GM12878 (cell line): Measurements from ENCODE around the gene RFTN2. TPM values are rescaled to one million over a fixed set of nuclear protein-coding genes. Genes with fewer than 3 reads are reported as not detected.

Experiments used
- ATAC-seq: fragments of 200-7000 bp; cut with Tn5 transposase; 3 replicates; pipeline ENCODE4 v1.9.1; 2020; ENCODE audit warnings: mild to moderate bottlenecking, moderate library complexity
- BruUV-seq: library from RNA; stranded (reverse); fragments of 400-500 nt; replicated peaks from 2 replicates; lab custom pipeline; 2021; lab: Mats Ljungman, UMichigan
- CTCF ChIA-PET: fragments of 300-600 bp; sonication (Branson Sonifier 250); formaldehyde crosslinking; extraction: SDS; loops from one replicate; lab custom pipeline; 2021; ENCODE audit warnings: inconsistent platforms; lab: Yijun Ruan, JAX
- POLR2A ChIA-PET: fragments of 350-600 bp; formaldehyde crosslinking; extraction: SDS; loops from one replicate; lab custom pipeline; 2021; ENCODE audit warnings: inconsistent platforms; lab: Charles Lee
- RAD21 ChIA-PET: fragments of 300-600 bp; sonication (Branson Sonifier 250); formaldehyde crosslinking; loops from one replicate; lab custom pipeline; 2023; ENCODE audit warnings: antibody characterized with exemption; ENCODE audit not compliant: unreplicated experiment; lab: Charles Lee
- SMC1A ChIA-PET: fragments of 300-600 bp; sonication (Branson Sonifier 250); formaldehyde crosslinking; loops from one replicate; lab custom pipeline; 2023; ENCODE audit not compliant: unreplicated experiment, uncharacterized antibody; lab: Charles Lee
- DNase-seq: peaks from one replicate; pipeline ENCODE4 v3.0.0-alpha.2; 2011; ENCODE audit warnings: low read depth, low spot score
- FAIRE-seq: peaks from 3 replicates; lab custom pipeline; 2011; peaks lifted over from hg19 to GRCh38; lab: Jason Lieb, UNC
- H2AFZ ChIP-seq: 2 replicates; pipeline ENCODE4 v1.6.0; 2011; ENCODE audit warnings: low read depth, low read length, control low read depth; ENCODE audit not compliant: control insufficient read depth
- H3K27ac ChIP-seq: 2 replicates; pipeline ENCODE4 v1.5.1; 2011; ENCODE audit warnings: control low read depth; ENCODE audit not compliant: control insufficient read depth, insufficient read depth
- H3K27me3 ChIP-seq, 2 experiments: replicated peaks in 1 of 2; 2 replicates each; pipeline versions ENCODE4 v1.6.0 to v1.6.1; 2011; ENCODE audit warnings: low read length in 1 of 2; ENCODE audit not compliant: control insufficient read depth in 2 of 2, insufficient read depth in 2 of 2
- H3K36me3 ChIP-seq, 2 experiments: 2 replicates each; pipeline ENCODE4 v1.5.1; 2011; ENCODE audit warnings: low read length in 1 of 2; ENCODE audit not compliant: control insufficient read depth in 2 of 2, insufficient read depth in 2 of 2
- H3K4me1 ChIP-seq: 2 replicates; pipeline ENCODE4 v1.6.1; 2011; ENCODE audit warnings: mild to moderate bottlenecking, low read length, moderate library complexity, mixed read lengths; ENCODE audit not compliant: control insufficient read depth, insufficient read depth
- H3K4me2 ChIP-seq: 2 replicates; pipeline ENCODE4 v1.6.0; 2011; ENCODE audit warnings: control low read depth; ENCODE audit not compliant: control insufficient read depth, insufficient read depth
- H3K4me3 ChIP-seq: fragments of 200-600 bp; sonication (generic); 2 replicates; pipeline ENCODE4 v1.5.1; 2016
- H3K79me2 ChIP-seq: 2 replicates; pipeline ENCODE4 v1.6.0; 2011; ENCODE audit warnings: low read length; ENCODE audit not compliant: control insufficient read depth, insufficient read depth
- H3K9ac ChIP-seq: 2 replicates; pipeline ENCODE4 v1.8.0; 2011; ENCODE audit warnings: low read length, control low read depth, mixed read lengths; ENCODE audit not compliant: control insufficient read depth, insufficient read depth
- H3K9me3 ChIP-seq: replicated peaks from 3 replicates; pipeline ENCODE4 v1.5.1; 2011; ENCODE audit warnings: mild to moderate bottlenecking, low read length; ENCODE audit not compliant: control insufficient read depth, insufficient read depth
- H4K20me1 ChIP-seq: 2 replicates; pipeline ENCODE4 v1.6.0; 2011; ENCODE audit not compliant: control insufficient read depth, insufficient read depth
- CBFB ChIP-seq: IDR thresholded peaks from 2 replicates; pipeline ENCODE4 v1.6.1; 2016; ENCODE audit warnings: antibody characterized with exemption, low read depth
- CHD2 ChIP-seq: IDR thresholded peaks from 2 replicates; pipeline ENCODE4 v1.6.1; 2011; ENCODE audit warnings: low read depth, low read length, improper control_type of control experiment, borderline replicate concordance
- DPF2 ChIP-seq: fragments of 450-650 bp; IDR thresholded peaks from 2 replicates; pipeline ENCODE4 v1.6.1; 2017; ENCODE audit warnings: mild to moderate bottlenecking
- E2F4 ChIP-seq: IDR thresholded peaks from 2 replicates; pipeline ENCODE4 v1.6.1; 2012; ENCODE audit warnings: low read depth, low read length, improper control_type of control experiment
- ESRRA ChIP-seq: IDR thresholded peaks from 2 replicates; pipeline ENCODE4 v1.6.1; 2012; ENCODE audit warnings: mild to moderate bottlenecking, low read length, improper control_type of control experiment
- JUNB ChIP-seq: IDR thresholded peaks from 2 replicates; pipeline ENCODE4 v1.6.1; 2016; ENCODE audit warnings: antibody characterized with exemption, mild to moderate bottlenecking
- JUND ChIP-seq: IDR thresholded peaks from 2 replicates; pipeline ENCODE4 v1.6.1; 2012; ENCODE audit warnings: low read depth, mild to moderate bottlenecking, low read length, improper control_type of control experiment, moderate library complexity
- KLF5 ChIP-seq: fragments of 450-650 bp; IDR thresholded peaks from 2 replicates; pipeline ENCODE4 v1.6.1; 2014; ENCODE audit warnings: mild to moderate bottlenecking; ENCODE audit not compliant: partially characterized antibody
- NFYA ChIP-seq: IDR thresholded peaks from 2 replicates; pipeline ENCODE4 v1.6.1; 2011; ENCODE audit warnings: low read depth, mild to moderate bottlenecking, low read length, improper control_type of control experiment, borderline replicate concordance
- NR2C1 ChIP-seq: fragments of 450-650 bp; IDR thresholded peaks from 2 replicates; pipeline ENCODE4 v1.6.1; 2017; ENCODE audit warnings: antibody characterized with exemption, mild to moderate bottlenecking, moderate library complexity
- NR2C2 ChIP-seq: IDR thresholded peaks from 2 replicates; pipeline ENCODE4 v1.6.1; 2011; ENCODE audit warnings: borderline replicate concordance, low read depth; ENCODE audit not compliant: control insufficient read depth, insufficient read length
- PKNOX1 ChIP-seq: fragments of 450-650 bp; IDR thresholded peaks from 2 replicates; pipeline ENCODE4 v1.6.1; 2016; ENCODE audit warnings: mild to moderate bottlenecking
- PML ChIP-seq: IDR thresholded peaks from 2 replicates; pipeline ENCODE4 v1.6.1; 2012; ENCODE audit warnings: low read length, inconsistent platforms
- POU2F2 ChIP-seq: IDR thresholded peaks from 3 replicates; pipeline ENCODE4 v1.6.1; 2011; ENCODE audit warnings: low read depth, mild to moderate bottlenecking, low read length, borderline replicate concordance
- SIN3A ChIP-seq: IDR thresholded peaks from 2 replicates; pipeline ENCODE4 v1.6.1; 2012; ENCODE audit warnings: low read depth, low read length, improper control_type of control experiment
- STAT3 ChIP-seq: IDR thresholded peaks from 2 replicates; pipeline ENCODE4 v1.6.1; 2011; ENCODE audit warnings: low read depth, low read length, improper control_type of control experiment
- TCF12 ChIP-seq: IDR thresholded peaks from 2 replicates; pipeline ENCODE4 v1.6.1; 2011; ENCODE audit warnings: low read depth, mild to moderate bottlenecking, low read length
- ZNF592 ChIP-seq: fragments of 450-650 bp; IDR thresholded peaks from 2 replicates; pipeline ENCODE4 v1.6.1; 2017; ENCODE audit warnings: mild to moderate bottlenecking, moderate library complexity
- WGBS: methylation state at CpG from one replicate; pipeline ENCODE4 v1.1.6; 2016; ENCODE audit warnings: low lambda C conversion rate; ENCODE audit not compliant: insufficient replicate concordance, insufficient coverage; ENCODE audit errors: missing lambda C conversion rate; 5-methylcytosine and 5-hydroxymethylcytosine counted together
- in situ Hi-C: fragments of 300-500 bp; cut with MboI; formaldehyde crosslinking; loops from 9 replicates; pipeline ENCODE4 v1.14.3; 2018; ENCODE audit warnings: mixed read lengths
- intact Hi-C: fragments of 100-400 bp; cut with micrococcal nuclease; formaldehyde crosslinking; loops from one replicate; pipeline ENCODE4 v1.14.2; 2022; ENCODE audit not compliant: unreplicated experiment
- polyA plus RNA-seq, 11 experiments: library from polyadenylated mRNA; depleted of rRNA in 4 of 11; unstranded in 6 of 11; stranded (reverse) in 5 of 11; fragments of >200 nt; fragmentation: Nextera tagmentation in 4 of 11; fragmentation: Illumina TruSeq in 1 of 11; extraction: Ambion mirVana in 4 of 11; extraction: Trizol in 1 of 11; gene quantifications; 1 replicate in 1 of 11; 2 replicates in 10 of 11; pipeline versions ENCODE4 v1.2.1 to v1.2.3, GENCODE V29; 2011 to 2016; ENCODE audit warnings: inconsistent platforms in 2 of 11, missing spikeins in 2 of 11, low read depth in 1 of 11
- total RNA-seq, 4 experiments: library from RNA; depleted of rRNA in 3 of 4; stranded (reverse); fragments of >200 nt in 3 of 4; fragmentation: Illumina TruSeq in 1 of 4; extraction: Trizol in 1 of 4; gene quantifications; 2 replicates each; pipeline versions ENCODE4 v1.2.1 to v1.2.3, GENCODE V29; 2013 to 2021
- TF ChIP-seq, protein P1 (sequence below): IDR thresholded peaks from 2 replicates; pipeline ENCODE4 v1.6.1; 2011; ENCODE audit warnings: borderline replicate concordance, low read depth, mild to moderate bottlenecking, moderate library complexity, mixed read lengths, low read length; ENCODE audit not compliant: insufficient read depth; ENCODE audit errors: extremely low read length

Gene RFTN2
- total and polyA plus RNA-seq, 10 of the 15 experiments (the other 5 are each of a cell fraction or from before 2014, with no cell fraction given): 0.09 to 0.23 TPM; not detected in 8

DNA sequence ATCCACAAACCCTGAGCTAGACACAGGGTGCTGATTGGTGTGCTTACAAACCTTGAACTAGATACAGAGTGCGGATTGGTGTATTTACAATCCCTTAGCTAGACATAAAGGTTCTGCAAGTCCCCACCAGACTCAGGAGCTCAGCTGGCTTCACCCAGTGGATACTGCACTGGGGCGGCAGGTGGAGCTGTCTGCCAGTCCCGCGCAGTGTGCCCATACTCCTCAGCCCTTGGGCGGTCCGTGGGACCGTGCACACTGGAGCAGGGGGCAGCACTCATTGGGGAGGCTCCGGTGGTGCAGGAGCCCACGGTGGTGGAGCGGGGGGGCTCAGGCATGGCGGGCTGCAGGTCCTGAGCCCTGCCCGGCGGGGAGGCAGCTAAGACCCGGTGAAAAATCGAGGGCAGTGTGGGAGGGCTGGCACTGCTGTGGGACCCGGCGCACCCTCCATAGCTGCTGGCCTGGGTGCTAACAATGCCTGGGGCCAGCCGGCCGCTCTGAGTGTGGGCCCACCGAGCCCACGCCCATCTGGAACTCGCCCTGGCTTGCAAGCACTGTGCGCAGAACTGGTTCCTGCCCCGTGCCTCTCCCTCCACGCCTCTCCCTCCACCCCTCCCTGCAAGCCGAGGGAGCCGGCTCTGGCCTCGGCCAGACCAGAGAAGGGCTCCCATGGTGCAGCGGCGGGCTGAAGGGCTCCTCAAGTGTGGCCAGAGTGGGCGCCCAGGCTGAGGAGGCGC, 83.9 kb downstream of the RFTN2 start:
- no peak for FAIRE-seq

More for the DNA sequence above, 83.9 kb downstream of the RFTN2 start:
- Histone ChIP-seq H3K9ac (no peak overlapping the region), H3K4me3 (no peak overlapping the region), H3K4me2 (no peak overlapping the region), H3K36me3 (no peaks in the 10 kb centered on the region), H3K4me1 (no peaks in the 10 kb centered on the region), H3K27me3 (no peaks in the 10 kb centered on the region), H4K20me1 (no peaks in the 10 kb centered on the region), H3K9me3 (no peaks in the 10 kb centered on the region; the same call in 2 of the 3 replicates), H3K79me2 (no peaks in the 10 kb centered on the region), H3K27ac (no peak overlapping the region), H2AFZ (no peak overlapping the region)
- RAD21 ChIA-PET: no interaction called here
- POLR2A ChIA-PET: no interaction called here
- in situ Hi-C loops: no loop called here
- DNase-seq: no peak
- TF ChIP-seq PML (no peak), ZNF592 (no peak), NR2C2 (no peak), NR2C1 (no peak), JUND (no peak), SIN3A (no peak), PKNOX1 (no peak), CBFB (no peak), TCF12 (no peak), CHD2 (no peak), E2F4 (no peak), STAT3 (no peak), KLF5 (no peak), POU2F2 (no peak), NFYA (no peak), JUNB (no peak), ESRRA (no peak), DPF2 (no peak)
- TF ChIP-seq, protein P1, sequence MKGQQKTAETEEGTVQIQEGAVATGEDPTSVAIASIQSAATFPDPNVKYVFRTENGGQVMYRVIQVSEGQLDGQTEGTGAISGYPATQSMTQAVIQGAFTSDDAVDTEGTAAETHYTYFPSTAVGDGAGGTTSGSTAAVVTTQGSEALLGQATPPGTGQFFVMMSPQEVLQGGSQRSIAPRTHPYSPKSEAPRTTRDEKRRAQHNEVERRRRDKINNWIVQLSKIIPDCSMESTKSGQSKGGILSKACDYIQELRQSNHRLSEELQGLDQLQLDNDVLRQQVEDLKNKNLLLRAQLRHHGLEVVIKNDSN: no peak
- no TSS peak for BruUV-seq
- 80% methylated on average over 32 of the region's 32 CpGs for WGBS
- SMC1A ChIA-PET: no interaction called here
- CTCF ChIA-PET: no interaction called here
- no peak for ATAC-seq
- intact Hi-C loops: no loop called here
